Heart right ventricle (tissue), 16 donors: ENCODE results near the gene NPTX1. TPM values are rescaled to one million over a fixed set of nuclear protein-coding genes. Genes with fewer than 3 reads are reported as not detected.

Experiments
- ATAC-seq, 8 donors: fragments of 200-7000 bp; cut with Tn5 transposase; one replicate each; pipeline ENCODE4 v1.9.1; 2020; ENCODE audit warnings: mild to moderate bottlenecking in 8 of 8, moderate library complexity in 8 of 8, moderate number of reproducible peaks in 1 of 8
- DNase-seq, 2 donors: peaks; one replicate each; pipeline ENCODE4 v3.0.0-alpha.2; 2020
- H3K27ac ChIP-seq, 10 donors: fragments of 200-600 bp; sonication (generic) in 2 of 10; one replicate each; pipeline versions ENCODE4 v1.5.0 to v1.8.0; 2020 to 2022; ENCODE audit warnings: mild to moderate bottlenecking in 3 of 10
- H3K27me3 ChIP-seq, 7 donors: fragments of 200-600 bp; one replicate each; pipeline ENCODE4 v1.8.0; 2021 to 2022; ENCODE audit warnings: mild to moderate bottlenecking in 2 of 7
- H3K36me3 ChIP-seq, 9 donors: fragments of 200-600 bp; sonication (generic) in 1 of 9; one replicate each; pipeline versions ENCODE4 v1.5.0 to v1.8.0; 2020 to 2022; ENCODE audit warnings: mild to moderate bottlenecking in 2 of 9
- H3K4me1 ChIP-seq, 9 donors: fragments of 200-600 bp; sonication (generic) in 1 of 9; one replicate each; pipeline versions ENCODE4 v1.5.0 to v1.8.0; 2020 to 2022; ENCODE audit warnings: mild to moderate bottlenecking in 4 of 9
- H3K4me3 ChIP-seq, 10 donors: fragments of 200-600 bp; sonication (generic) in 2 of 10; one replicate each; pipeline versions ENCODE4 v1.5.0 to v1.8.0; 2020 to 2022; ENCODE audit warnings: mild to moderate bottlenecking in 7 of 10, moderate library complexity in 2 of 10
- H3K9me3 ChIP-seq, 11 donors: fragments of 200-600 bp in 10 of 11; sonication (generic) in 2 of 11; one replicate each; pipeline versions ENCODE4 v1.5.0 to v1.8.0; 2013 to 2022; ENCODE audit warnings: mild to moderate bottlenecking in 2 of 11, control low read depth in 1 of 11, moderate library complexity in 1 of 11
- CTCF ChIP-seq, 9 donors: fragments of 200-600 bp; sonication (generic) in 2 of 9; IDR thresholded peaks; one replicate each; pipeline versions ENCODE4 v1.5.0 to v1.8.0; 2021 to 2022; ENCODE audit warnings: antibody characterized with exemption in 9 of 9, mild to moderate bottlenecking in 5 of 9, moderate library complexity in 1 of 9
- WGBS, 2 donors: extraction: QIAGEN DNeasy Blood & Tissue Kit; methylation state at CpG; one replicate each; pipeline ENCODE4 v1.1.7; 2013; ENCODE audit warnings: inconsistent platforms in 1 of 2; 5-methylcytosine and 5-hydroxymethylcytosine counted together
- intact Hi-C, 10 donors: fragments of 100-400 bp; cut with DNase I; formaldehyde crosslinking; loops; one replicate each; pipeline versions ENCODE4 v1.11.1 to v1.14.2; 2022
- polyA plus RNA-seq, 2 donors: library from polyadenylated mRNA; stranded (reverse); fragments of 200-250 nt; gene quantifications; one replicate each; pipeline ENCODE4 v1.2.3, GENCODE V29; 2013
- total RNA-seq, 10 donors: library from RNA; stranded (reverse); fragmentation: NEBNext Ultra II Directional in 3 of 10; extraction: Animal tissue kit (Norgen Biotek cat#: 25700) in 3 of 10; gene quantifications; one replicate each; pipeline versions ENCODE4 v1.2.1 to v1.2.4, GENCODE V29; 2021 to 2023
- donor health status: Arrhythmogenic right ventricular cardiomyopathy.
- donor health status: ischemic (EF 13 %, LVEDD 7.1; RV severe dilation, severe dysfunction).
- donor health status: healthy with polysubstance abuse.
- donor health status: DM: no; HTN: yes; CAD: no.
- donor health status: DM: no; HTN: no; CAD: no.
- donor health status: ischemic (EF 25% LVEDD 6.9; RV normal size, moderate dysfunction).
- donor health status: ischemic (EF 25% LVEDD 5.7; RV mildly dilated, moderate dysfunction).
- donor health status: healthy.
- donor health status: DM: yes; HTN: yes; CAD: no.
- donor health status: Ischemic cardiomyopathy.
- donor health status: ischemic (EF 35%, LVEDD 5.7; RV mildly dilated, moderate dysfunction).
- donor health status: nonischemic (EF 11% LVEDD 7.7; RV severe dilation, severe dysfunction).
- donor health status: DM: yes; HTN: yes; CAD: no.
- donor health status: PGD.
- donor health status: ischemic (EF 29% LVEDD 5.4; RV normal size, mild dysfunction).
- donor health status: nonischemic (EF 23%, LVEDD 6.1; RV moderate dilation, normal function).

The NPTX1 gene
- total and polyA plus RNA-seq, 12 donors: 0.03 TPM; not detected in 11

GRCh38 chr17:80502578-80502877 lies 26.1 kb upstream of the NPTX1 start:
- Histone ChIP-seq H3K27ac (no peak overlapping the region), H3K36me3 (no peaks in the 10 kb centered on the region), H3K27me3 (peaks cover 0 to 68% (median 49%) of the 10 kb centered on the region in 7 donors), H3K4me3 (no peak overlapping the region), H3K9me3 (no peaks in the 10 kb centered on the region), H3K4me1 (peaks cover 0 to 13% (median 0%) of the 10 kb centered on the region in 9 donors)
- no peak for DNase-seq
- intact Hi-C loops: no loop called here
- no peak for ATAC-seq
- WGBS, 2 donors: 76 to 83% methylated on average over 5 of the region's 5 CpGs
- TF ChIP-seq CTCF (IDR thresholded peaks at IDR 0.05): no peak

GRCh38 chr17:80501741-80502577 lies 25.6 kb upstream of the NPTX1 start:
- peaks cover 0 to 13% (median 0%) of the 10 kb centered on the region in 9 donors for H3K4me1 ChIP-seq
- TF ChIP-seq CTCF (IDR thresholded peaks at IDR 0.05): no peak
- DNase-seq: no peak
- intact Hi-C loops: no loop called here
- WGBS, 2 donors: 64 to 68% methylated on average over 24 of the region's 24 CpGs
- H3K4me3 ChIP-seq: no peak overlapping the region
- no peaks in the 10 kb centered on the region for H3K36me3 ChIP-seq
- ATAC-seq: no peak
- no peak overlapping the region for H3K27ac ChIP-seq
- H3K9me3 ChIP-seq: no peaks in the 10 kb centered on the region
- peaks cover 0 to 68% (median 47%) of the 10 kb centered on the region in 7 donors for H3K27me3 ChIP-seq

- H3K9me3 ChIP-seq: no peaks in the 10 kb centered on the region
- TF ChIP-seq CTCF (IDR thresholded peaks at IDR 0.05): no peak
- no peaks in the 10 kb centered on the region for H3K36me3 ChIP-seq
- H3K27me3 ChIP-seq: peaks cover 0 to 49% (median 28%) of the 10 kb centered on the region in 7 donors
- 71 to 78% methylated on average over 22 of the region's 22 CpGs for WGBS, 2 donors
- no peak overlapping the region for H3K27ac ChIP-seq
- no peak for DNase-seq
- H3K4me3 ChIP-seq: no peak overlapping the region
- H3K4me1 ChIP-seq: peaks cover 0 to 13% (median 0%) of the 10 kb centered on the region in 9 donors
- intact Hi-C loops: no loop called here
- no peak for ATAC-seq
Observed at GRCh38 chr17:80499961-80500665, 23.7 kb upstream of the NPTX1 start.

GRCh38 chr17:80499560-80499959 lies 23.2 kb upstream of the NPTX1 start:
- no peak for TF ChIP-seq CTCF (IDR thresholded peaks at IDR 0.05)
- DNase-seq (no peak), ATAC-seq (no peak)
- Histone ChIP-seq H3K27ac (no peak overlapping the region), H3K36me3 (no peaks in the 10 kb centered on the region), H3K4me1 (peaks cover 0 to 13% (median 0%) of the 10 kb centered on the region in 9 donors), H3K4me3 (no peak overlapping the region), H3K9me3 (no peaks in the 10 kb centered on the region), H3K27me3 (peaks cover 0 to 50% (median 29%) of the 10 kb centered on the region in 7 donors)
- WGBS, 2 donors: 70 to 80% methylated on average over 9 of the region's 9 CpGs
- intact Hi-C loops: no loop called here
